Keratinocyte (primary cell): ENCODE results near the gene ANGEL2. TPM values are rescaled to one million over a fixed set of nuclear protein-coding genes. Genes with fewer than 3 reads are reported as not detected.
"Not testable (repeated sequence)": the region's sequence is repeated elsewhere in the genome, so short reads cannot be mapped to it uniquely, and the experiment has no call there.

ENCODE experiments used
- DNase-seq: peaks from one replicate; pipeline ENCODE4 v3.0.0-alpha.2; 2011; ENCODE audit warnings: low read depth, missing footprints, low spot score
- FAIRE-seq: peaks from 2 replicates; lab custom pipeline; 2011; peaks lifted over from hg19 to GRCh38; lab: Jason Lieb, UNC
- H2AFZ ChIP-seq: 2 replicates; pipeline ENCODE4 v1.6.0; 2012; ENCODE audit warnings: low read length, control low read depth, inconsistent platforms; ENCODE audit not compliant: control insufficient read depth
- H3K27ac ChIP-seq: 2 replicates; pipeline ENCODE4 v1.5.1; 2011; ENCODE audit warnings: low read length; ENCODE audit not compliant: control insufficient read depth, insufficient read depth
- H3K27me3 ChIP-seq: 3 replicates; pipeline ENCODE4 v1.6.0; 2011; ENCODE audit warnings: low read length; ENCODE audit not compliant: control insufficient read depth, insufficient read depth; ENCODE audit errors: extremely low read depth
- H3K36me3 ChIP-seq, 2 experiments: 2 replicates in 1 of 2; 3 replicates in 1 of 2; pipeline ENCODE4 v1.5.1; 2011; ENCODE audit warnings: low read length in 2 of 2, mild to moderate bottlenecking in 1 of 2; ENCODE audit not compliant: control insufficient read depth in 2 of 2, insufficient read depth in 2 of 2; ENCODE audit errors: extremely low read depth in 1 of 2
- H3K4me1 ChIP-seq: 3 replicates; pipeline ENCODE4 v1.5.1; 2011; ENCODE audit warnings: low read length; ENCODE audit not compliant: control insufficient read depth, insufficient read depth; ENCODE audit errors: extremely low read depth
- H3K4me2 ChIP-seq: 3 replicates; pipeline ENCODE4 v1.6.0; 2011; ENCODE audit warnings: low read depth, low read length; ENCODE audit not compliant: control insufficient read depth, insufficient read depth; ENCODE audit errors: extremely low read depth
- H3K4me3 ChIP-seq, 3 experiments: fragments of 200-600 bp in 1 of 3; sonication (generic) in 1 of 3; 2 replicates in 2 of 3; 3 replicates in 1 of 3; pipeline ENCODE4 v1.5.1; 2011 to 2016; ENCODE audit warnings: low read length in 3 of 3, mild to moderate bottlenecking in 3 of 3, control low read depth in 2 of 3, inconsistent platforms in 1 of 3, low read depth in 1 of 3, mixed read lengths in 1 of 3, mixed run types in 1 of 3, moderate library complexity in 1 of 3; ENCODE audit not compliant: control insufficient read depth in 2 of 3, insufficient read depth in 2 of 3; ENCODE audit errors: extremely low read depth in 1 of 3
- H3K79me2 ChIP-seq: 2 replicates; pipeline ENCODE4 v1.6.0; 2012; ENCODE audit warnings: low read length; ENCODE audit not compliant: control insufficient read depth, insufficient read depth
- H3K9ac ChIP-seq: 3 replicates; pipeline ENCODE4 v1.6.0; 2011; ENCODE audit warnings: low read length; ENCODE audit not compliant: control insufficient read depth, insufficient read depth; ENCODE audit errors: extremely low read depth
- H3K9me1 ChIP-seq: 3 replicates; pipeline ENCODE4 v1.6.0; 2011; ENCODE audit warnings: low read length; ENCODE audit not compliant: control insufficient read depth, insufficient read depth; ENCODE audit errors: extremely low read depth
- H3K9me3 ChIP-seq: 2 replicates; pipeline ENCODE4 v1.5.1; 2012; ENCODE audit warnings: low read depth, low read length; ENCODE audit not compliant: control insufficient read depth
- H4K20me1 ChIP-seq: 3 replicates; pipeline ENCODE4 v1.6.0; 2011; ENCODE audit warnings: low read length; ENCODE audit not compliant: control insufficient read depth, insufficient read depth; ENCODE audit errors: extremely low read depth
- EZH2 ChIP-seq: IDR thresholded peaks from one replicate; pipeline ENCODE4 v1.6.1; 2012; ENCODE audit warnings: inconsistent platforms, mild to moderate bottlenecking, low read length, moderate library complexity
- dilution Hi-C: fragments of 300-500 bp; cut with MboI; formaldehyde crosslinking; loops from one replicate; pipeline ENCODE4 v1.7.0; 2020; ENCODE audit warnings: low sequenced_read_pairs; ENCODE audit not compliant: extremely low pct_ligation_motif_present
- polyA plus RNA-seq, 5 experiments: library from polyadenylated mRNA; depleted of rRNA in 3 of 5; stranded (reverse) in 3 of 5; stranded (forward) in 1 of 5; unstranded in 1 of 5; fragments of >200 nt; gene quantifications; 1 replicate in 1 of 5; 2 replicates in 3 of 5; 3 replicates in 1 of 5; pipeline versions ENCODE4 v1.2.1 to v1.2.3, GENCODE V29; 2011 to 2012; ENCODE audit warnings: missing spikeins in 2 of 5, low read depth in 1 of 5, low replicate concordance in 1 of 5
- TF ChIP-seq, protein P1 (sequence below), 3 experiments: IDR thresholded peaks in 1 of 3; conservative IDR thresholded peaks in 1 of 3; optimal IDR thresholded peaks in 1 of 3; 2 replicates in 2 of 3; 3 replicates in 1 of 3; pipeline versions ENCODE3 to v1.5.1; 2011; ENCODE audit warnings: low read length in 3 of 3, mild to moderate bottlenecking in 3 of 3, moderate library complexity in 2 of 3, control low read depth in 1 of 3, inconsistent platforms in 1 of 3; ENCODE audit not compliant: insufficient read depth in 2 of 3; ENCODE audit errors: extremely low read depth in 1 of 3

ANGEL2 gene
- polyA plus RNA-seq, 1 donor (not counting 4 experiments of a cell fraction or from before 2014, with no cell fraction given), result 25.6 TPM

DNA sequence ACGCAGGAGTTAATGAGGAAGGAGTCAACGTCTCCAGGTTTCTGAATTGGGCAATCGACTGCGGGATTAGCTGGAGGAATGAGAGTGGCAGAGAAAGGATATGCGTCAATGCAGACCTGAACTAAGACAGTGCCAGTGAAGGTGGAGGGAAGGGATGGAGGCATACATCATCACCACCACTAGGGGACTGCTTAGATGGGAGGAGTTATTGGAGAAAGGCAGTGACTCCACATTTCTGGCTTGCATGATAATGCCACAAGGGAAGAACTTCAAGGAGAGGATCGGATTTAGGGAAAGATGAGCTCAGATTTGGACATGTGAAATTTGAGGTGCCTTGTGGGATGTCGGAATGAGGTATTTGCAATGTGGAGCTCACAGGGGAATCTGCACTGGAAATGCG lies 47.9 kb downstream of the ANGEL2 start:
- Histone ChIP-seq H3K4me2 (no peak overlapping the region), H3K9ac (no peak overlapping the region), H3K9me3 (no peaks in the 10 kb centered on the region), H4K20me1 (peaks cover 3% of the 10 kb centered on the region), H3K79me2 (no peaks in the 10 kb centered on the region), H3K9me1 (no peaks in the 10 kb centered on the region), H3K27me3 (peaks cover 17% of the 10 kb centered on the region), H3K36me3 (no peaks in the 10 kb centered on the region), H3K4me1 (no peaks in the 10 kb centered on the region), H2AFZ (no peak overlapping the region), H3K4me3 (no peak overlapping the region), H3K27ac (no peak overlapping the region)
- FAIRE-seq (peak; percentile 29), DNase-seq (no peak)
- dilution Hi-C loops, result no loop called here
- no peak for TF ChIP-seq EZH2
- TF ChIP-seq, protein P1, sequence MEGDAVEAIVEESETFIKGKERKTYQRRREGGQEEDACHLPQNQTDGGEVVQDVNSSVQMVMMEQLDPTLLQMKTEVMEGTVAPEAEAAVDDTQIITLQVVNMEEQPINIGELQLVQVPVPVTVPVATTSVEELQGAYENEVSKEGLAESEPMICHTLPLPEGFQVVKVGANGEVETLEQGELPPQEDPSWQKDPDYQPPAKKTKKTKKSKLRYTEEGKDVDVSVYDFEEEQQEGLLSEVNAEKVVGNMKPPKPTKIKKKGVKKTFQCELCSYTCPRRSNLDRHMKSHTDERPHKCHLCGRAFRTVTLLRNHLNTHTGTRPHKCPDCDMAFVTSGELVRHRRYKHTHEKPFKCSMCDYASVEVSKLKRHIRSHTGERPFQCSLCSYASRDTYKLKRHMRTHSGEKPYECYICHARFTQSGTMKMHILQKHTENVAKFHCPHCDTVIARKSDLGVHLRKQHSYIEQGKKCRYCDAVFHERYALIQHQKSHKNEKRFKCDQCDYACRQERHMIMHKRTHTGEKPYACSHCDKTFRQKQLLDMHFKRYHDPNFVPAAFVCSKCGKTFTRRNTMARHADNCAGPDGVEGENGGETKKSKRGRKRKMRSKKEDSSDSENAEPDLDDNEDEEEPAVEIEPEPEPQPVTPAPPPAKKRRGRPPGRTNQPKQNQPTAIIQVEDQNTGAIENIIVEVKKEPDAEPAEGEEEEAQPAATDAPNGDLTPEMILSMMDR (optimal IDR thresholded peaks at IDR 0.05 in 1 of 3, IDR thresholded peaks at IDR 0.05 in 1 of 3, conservative IDR thresholded peaks at IDR 0.05 in 1 of 3; ENCODE audit: extremely low read depth in 1 of 3, insufficient read depth in 2 of 3, low read length in 3 of 3), result peak; percentile 61 to 86 (median 72)

DNA sequence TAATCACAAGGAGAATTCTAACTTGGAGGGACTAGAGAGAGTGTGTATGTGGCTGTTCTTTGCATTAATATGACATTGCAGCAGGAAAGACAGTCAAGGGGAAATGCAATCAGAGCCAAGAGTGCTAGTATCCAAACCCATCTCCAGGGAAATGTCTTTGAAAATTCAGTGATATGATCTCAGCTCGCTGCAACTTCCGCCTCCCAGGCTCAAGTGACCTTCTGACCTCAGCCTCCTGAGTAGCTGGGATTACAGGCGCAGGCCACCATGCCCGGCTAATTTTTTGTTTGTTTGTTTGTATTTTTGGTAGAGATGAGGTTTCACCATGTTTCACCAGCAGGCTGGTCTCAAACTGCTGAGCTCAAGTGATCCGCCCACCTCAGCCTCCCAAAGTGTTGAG lies 49.1 kb downstream of the ANGEL2 start:
- Histone ChIP-seq H3K79me2 (no peaks in the 10 kb centered on the region), H3K4me2 (no peak overlapping the region), H3K27ac (no peak overlapping the region), H3K9me3 (no peaks in the 10 kb centered on the region), H2AFZ (no peak overlapping the region), H3K36me3 (no peaks in the 10 kb centered on the region), H3K9ac (no peak overlapping the region), H3K4me1 (no peaks in the 10 kb centered on the region), H3K9me1 (no peaks in the 10 kb centered on the region), H3K4me3 (no peak overlapping the region), H4K20me1 (peaks cover 3% of the 10 kb centered on the region), H3K27me3 (peaks cover 17% of the 10 kb centered on the region)
- dilution Hi-C loops, result no loop called here
- DNase-seq (no peak), FAIRE-seq (no peak)
- TF ChIP-seq, protein P1 (optimal IDR thresholded peaks at IDR 0.05 in 1 of 3, IDR thresholded peaks at IDR 0.05 in 1 of 3, conservative IDR thresholded peaks at IDR 0.05 in 1 of 3; ENCODE audit: extremely low read depth in 1 of 3, insufficient read depth in 2 of 3, low read length in 3 of 3), result no peak
- TF ChIP-seq EZH2, result no peak

DNA sequence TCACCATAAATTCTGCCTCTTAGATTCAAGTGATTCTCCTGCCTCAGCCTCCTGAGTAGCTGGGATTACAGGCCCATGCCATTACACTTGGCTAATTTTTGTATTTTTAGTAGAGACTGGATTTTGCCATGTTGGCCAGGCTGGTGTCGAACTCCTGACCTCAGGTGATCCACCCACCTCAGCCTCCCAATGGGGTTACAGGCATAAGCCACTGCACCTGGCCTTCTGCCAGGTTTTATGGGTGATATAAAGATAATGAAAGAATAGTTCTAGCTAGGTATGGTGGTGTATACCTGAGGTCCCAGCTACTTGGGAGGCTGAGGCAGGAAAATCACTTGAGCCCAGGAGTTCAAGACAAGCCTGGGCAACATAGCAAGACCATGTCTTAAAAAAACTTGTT lies 50.7 kb downstream of the ANGEL2 start:
- FAIRE-seq, dilution Hi-C loops, H2AFZ ChIP-seq, H3K9me3 ChIP-seq, H4K20me1 ChIP-seq, H3K4me3 ChIP-seq, H3K36me3 ChIP-seq, H3K9ac ChIP-seq, H3K79me2 ChIP-seq, H3K27ac ChIP-seq, H3K9me1 ChIP-seq, DNase-seq, H3K4me2 ChIP-seq, H3K4me1 ChIP-seq: not testable (repeated sequence)
- H3K27me3 ChIP-seq, result peaks cover 17% of the 10 kb centered on the region
